Large intestine (tissue), 3 donors: Measurements from ENCODE around the gene KCNH5. TPM values are rescaled to one million over a fixed set of nuclear protein-coding genes. Genes with fewer than 3 reads are reported as not detected.
A peak's percentile ranks its signal among the peaks of the same experiment; 100 is the strongest.

Experiments used
- DNase-seq, 2 donors: peaks; one replicate each; pipeline versions ENCODE4 v3.0.0 to v3.0.0-alpha.2; 2013
- H3K27ac ChIP-seq: one replicate; pipeline ENCODE4 v1.5.1; 2013; ENCODE audit warnings: low read length
- H3K27me3 ChIP-seq: 2 replicates; pipeline ENCODE4 v1.6.1; 2013; ENCODE audit warnings: low read length; ENCODE audit not compliant: control insufficient read depth, insufficient read depth
- H3K36me3 ChIP-seq: 2 replicates; pipeline ENCODE4 v1.6.1; 2013; ENCODE audit warnings: low read length; ENCODE audit not compliant: control insufficient read depth, insufficient read depth
- H3K4me1 ChIP-seq: one replicate; pipeline ENCODE4 v1.6.1; 2013; ENCODE audit warnings: low read length; ENCODE audit not compliant: control insufficient read depth, insufficient read depth
- H3K4me3 ChIP-seq: one replicate; pipeline ENCODE4 v1.5.1; 2013; ENCODE audit warnings: low read length
- H3K9me3 ChIP-seq: one replicate; pipeline ENCODE4 v1.6.1; 2013; ENCODE audit warnings: mild to moderate bottlenecking, low read depth, low read length, moderate library complexity; ENCODE audit not compliant: control insufficient read depth
- WGBS: methylation state at CpG from one replicate; pipeline ENCODE4 v1.1.5; 2013; ENCODE audit warnings: low lambda C conversion rate; ENCODE audit not compliant: insufficient coverage; 5-methylcytosine and 5-hydroxymethylcytosine counted together
- polyA plus RNA-seq: library from polyadenylated mRNA; unstranded; fragments of 120-200 nt; gene quantifications from one replicate; pipeline ENCODE4 v1.2.1, GENCODE V29; 2013

KCNH5 gene
- polyA plus RNA-seq, 1 donor, result 0.40 TPM

GRCh38 chr14:62665286-62665685 is 380.0 kb downstream of the KCNH5 start:
- WGBS, result no CpG with 5 or more reads among the region's 3 CpGs
- Histone ChIP-seq H3K27me3 (no peaks in the 10 kb centered on the region), H3K36me3 (no peaks in the 10 kb centered on the region), H3K9me3 (no peaks in the 10 kb centered on the region), H3K4me3 (no peak overlapping the region), H3K4me1 (peaks cover 6% of the 10 kb centered on the region), H3K27ac (no peak overlapping the region)
- peak in 1 of 2 donors; percentile 20 for DNase-seq

GRCh38 chr14:62663456-62663821 is 381.8 kb downstream of the KCNH5 start:
- WGBS, result no CpG with 5 or more reads among the region's 4 CpGs
- Histone ChIP-seq H3K9me3 (no peaks in the 10 kb centered on the region), H3K4me3 (no peak overlapping the region), H3K4me1 (peaks cover 6% of the 10 kb centered on the region), H3K27ac (no peak overlapping the region), H3K27me3 (no peaks in the 10 kb centered on the region), H3K36me3 (no peaks in the 10 kb centered on the region)
- no peak for DNase-seq

- no peaks in the 10 kb centered on the region for H3K27me3 ChIP-seq
- 40% methylated on average over 1 of the region's 11 CpGs for WGBS
- no peaks in the 10 kb centered on the region for H3K9me3 ChIP-seq
- peak overlapping the region; percentile 29 for H3K4me3 ChIP-seq
- DNase-seq, result peak; percentile 54 to 74
- H3K27ac ChIP-seq, result peak overlapping the region; percentile 8
- no peaks in the 10 kb centered on the region for H3K36me3 ChIP-seq
- H3K4me1 ChIP-seq, result peaks cover 6% of the 10 kb centered on the region
These were observed 382.3 kb downstream of the KCNH5 start for GRCh38 chr14:62662811-62663455.

- H3K36me3 ChIP-seq, result no peaks in the 10 kb centered on the region
- no peaks in the 10 kb centered on the region for H3K27me3 ChIP-seq
- no peaks in the 10 kb centered on the region for H3K9me3 ChIP-seq
- WGBS, result 100% methylated on average over 1 of the region's 1 CpG
- DNase-seq, result no peak
- H3K4me1 ChIP-seq, result peaks cover 6% of the 10 kb centered on the region
- no peak overlapping the region for H3K27ac ChIP-seq
- no peak overlapping the region for H3K4me3 ChIP-seq
These were observed 383.4 kb downstream of the KCNH5 start for GRCh38 chr14:62661818-62662217.

- H3K9me3 ChIP-seq, result no peaks in the 10 kb centered on the region
- peaks cover 6% of the 10 kb centered on the region for H3K4me1 ChIP-seq
- H3K4me3 ChIP-seq, result no peak overlapping the region
- no peaks in the 10 kb centered on the region for H3K27me3 ChIP-seq
- no peaks in the 10 kb centered on the region for H3K36me3 ChIP-seq
- DNase-seq, result no peak
- WGBS, result 100% methylated on average over 2 of the region's 2 CpGs
- no peak overlapping the region for H3K27ac ChIP-seq
These were observed 386.6 kb downstream of the KCNH5 start for GRCh38 chr14:62658631-62659030.

GRCh38 chr14:62657376-62657775 is 387.9 kb downstream of the KCNH5 start:
- no peaks in the 10 kb centered on the region for H3K27me3 ChIP-seq
- H3K4me3 ChIP-seq, result no peak overlapping the region
- H3K36me3 ChIP-seq, result no peaks in the 10 kb centered on the region
- H3K4me1 ChIP-seq, result no peaks in the 10 kb centered on the region
- no peak overlapping the region for H3K27ac ChIP-seq
- no peaks in the 10 kb centered on the region for H3K9me3 ChIP-seq
- DNase-seq, result no peak
- 63% methylated on average over 1 of the region's 2 CpGs for WGBS

- H3K4me1 ChIP-seq, result no peaks in the 10 kb centered on the region
These were observed 390.1 kb downstream of the KCNH5 start for GRCh38 chr14:62655166-62655565.

GRCh38 chr14:62654641-62655040 is 390.6 kb downstream of the KCNH5 start:
- no peaks in the 10 kb centered on the region for H3K9me3 ChIP-seq
- WGBS, result 81% methylated on average over 3 of the region's 5 CpGs
- H3K36me3 ChIP-seq, result no peaks in the 10 kb centered on the region
- no peak for DNase-seq
- H3K4me3 ChIP-seq, result no peak overlapping the region
- no peak overlapping the region for H3K27ac ChIP-seq
- H3K27me3 ChIP-seq, result no peaks in the 10 kb centered on the region
- no peaks in the 10 kb centered on the region for H3K4me1 ChIP-seq

More at GRCh38 chr14:62655166-62655565, 390.1 kb downstream of the KCNH5 start:
- no peaks in the 10 kb centered on the region for H3K9me3 ChIP-seq
- no peak overlapping the region for H3K27ac ChIP-seq
- DNase-seq, result no peak
- H3K36me3 ChIP-seq, result no peaks in the 10 kb centered on the region
- WGBS, result 53% methylated on average over 3 of the region's 4 CpGs
- H3K4me3 ChIP-seq, result no peak overlapping the region
- H3K27me3 ChIP-seq, result no peaks in the 10 kb centered on the region

Other genes with a start within 250 kb of the KCNH5 start
- gene RHOJ, start 159.0 kb upstream of the KCNH5 start, polyA plus RNA-seq, result 20.7 TPM